GM21619 (cell line): ENCODE measurements around the gene IMMP2L.

Experiments
- ATAC-seq: cut with Tn5 transposase; IDR thresholded peaks from one replicate; pipeline ENCODE4 v1.9.1; 2021; ENCODE audit not compliant: unreplicated experiment

IMMP2L gene

GRCh38 chr7:111228437-111228836 lies 333.9 kb downstream of the IMMP2L start:
- ATAC-seq, result no peak

DNA sequence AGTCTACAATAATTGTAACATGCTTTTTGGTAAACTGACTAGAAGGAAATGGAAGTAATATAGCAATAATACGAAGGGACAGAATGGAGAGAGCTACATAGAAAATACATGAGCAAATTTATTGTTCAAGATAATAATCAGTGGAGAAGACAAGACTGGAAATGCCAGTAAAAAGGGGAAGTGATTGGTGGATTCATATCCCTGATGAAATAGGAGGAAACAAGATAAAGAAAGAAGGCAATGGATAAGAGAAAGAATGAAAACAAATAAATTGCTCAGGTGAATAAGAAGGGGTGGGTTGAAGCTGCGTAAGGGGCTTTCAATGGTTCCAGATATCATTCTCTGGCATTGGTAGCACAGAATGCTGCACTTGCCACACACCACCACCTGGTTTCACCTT lies 335.5 kb downstream of the IMMP2L start:
- no peak for ATAC-seq

- peak; percentile 29 for ATAC-seq
These were observed 337.7 kb downstream of the IMMP2L start for GRCh38 chr7:111224354-111225231.

GRCh38 chr7:111223802-111224253 lies 338.5 kb downstream of the IMMP2L start:
- peak; percentile 67 for ATAC-seq

DNA sequence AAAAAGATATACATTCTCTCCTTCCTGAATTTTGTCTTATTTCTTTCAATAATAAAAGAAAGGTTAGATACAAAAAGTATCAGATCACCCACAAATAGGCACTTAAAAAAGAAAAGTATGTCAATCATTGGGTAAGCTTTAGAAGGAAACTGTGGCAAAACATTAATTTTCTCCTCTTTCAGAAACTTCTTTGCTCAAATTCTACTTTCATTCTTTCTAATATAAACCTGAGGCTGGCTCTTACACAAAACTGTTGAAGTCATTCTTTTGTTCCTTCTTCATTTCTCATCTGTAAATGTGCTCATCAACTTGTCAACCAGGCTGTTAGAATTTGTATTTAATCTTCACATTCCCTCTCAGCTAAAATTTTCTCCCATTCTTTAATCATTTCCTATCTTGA lies 346.7 kb downstream of the IMMP2L start:
- ATAC-seq, result peak; percentile 66

- no peak for ATAC-seq
These were observed 349.3 kb downstream of the IMMP2L start for GRCh38 chr7:111212857-111213523.

DNA sequence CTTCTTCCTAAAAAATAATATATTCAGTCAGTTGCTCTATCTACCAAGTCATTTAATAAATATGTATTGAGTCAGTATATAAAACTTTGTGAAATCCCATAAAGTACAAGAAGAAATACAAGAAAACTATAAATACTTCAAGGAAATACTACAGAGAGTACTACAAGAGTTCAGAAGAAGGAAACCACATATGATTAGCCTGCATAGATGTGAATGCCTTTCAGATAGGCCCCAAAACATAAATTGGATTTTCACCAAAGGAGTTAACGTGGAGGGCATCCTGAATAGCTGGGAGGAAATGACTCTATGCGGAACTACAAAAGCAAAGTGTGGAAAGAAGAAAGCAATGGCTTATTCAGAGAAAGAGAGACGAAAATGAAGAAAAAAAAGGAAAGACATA lies 351.3 kb downstream of the IMMP2L start:
- ATAC-seq, result no peak

- ATAC-seq, result no peak
These were observed 352.2 kb downstream of the IMMP2L start for GRCh38 chr7:111210043-111210442.

DNA sequence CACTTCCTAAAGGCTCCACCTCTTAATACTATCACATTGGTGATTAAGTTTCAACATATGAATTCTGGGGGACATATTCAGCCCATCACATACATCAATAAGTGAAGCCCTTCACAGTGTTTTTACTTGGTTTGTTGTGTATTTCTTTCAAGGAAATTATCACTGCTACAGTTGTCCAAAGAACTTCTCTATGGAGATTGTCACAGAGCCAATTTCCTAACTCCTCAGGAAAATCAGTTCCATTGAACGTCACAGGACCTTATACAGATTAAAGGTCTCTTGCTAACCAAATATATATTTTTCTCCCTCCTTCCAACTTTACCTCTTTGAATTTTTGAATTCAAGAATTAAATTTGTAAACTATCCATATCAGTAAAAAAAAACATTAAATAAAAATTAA lies 357.0 kb downstream of the IMMP2L start:
- ATAC-seq, result no peak

DNA sequence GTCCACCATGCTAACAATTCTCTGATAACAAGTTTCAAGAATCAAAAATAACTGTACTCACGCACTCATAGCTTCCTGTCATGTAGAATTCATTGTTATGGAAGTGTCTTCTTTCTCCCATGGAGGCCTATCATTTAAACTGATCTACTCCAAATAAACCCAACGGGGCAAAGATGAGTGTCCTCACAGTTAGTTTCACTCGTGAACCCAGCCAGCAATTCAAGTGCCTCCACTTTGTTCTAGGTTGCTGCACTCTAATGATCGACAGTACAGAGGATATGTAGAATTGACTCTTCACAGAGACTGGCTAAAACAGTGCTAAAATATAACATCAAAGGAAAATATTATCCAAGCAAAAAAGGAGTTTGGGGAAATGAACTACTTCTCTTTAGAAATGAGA lies 360.0 kb downstream of the IMMP2L start:
- ATAC-seq, result no peak

DNA sequence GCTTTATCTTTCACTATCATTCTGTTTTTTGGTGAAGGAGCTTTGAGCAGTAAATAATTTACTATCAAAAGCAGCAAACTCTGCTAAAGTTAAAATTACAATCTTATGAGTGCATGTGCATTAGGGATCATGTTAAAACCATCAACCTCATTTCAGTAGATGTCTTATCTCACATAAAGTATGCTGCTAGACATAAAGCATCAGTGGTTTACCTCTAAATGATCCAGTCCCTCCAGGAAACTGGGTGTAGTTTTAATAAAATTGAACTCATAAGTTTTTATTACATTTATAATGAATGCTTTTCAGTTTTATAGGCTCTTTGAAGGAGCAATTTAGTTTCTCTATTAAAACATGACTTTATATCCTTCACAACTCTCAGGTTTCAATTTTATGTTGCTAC lies 362.6 kb downstream of the IMMP2L start:
- no peak for ATAC-seq

- no peak for ATAC-seq
These were observed 364.0 kb downstream of the IMMP2L start for GRCh38 chr7:111198255-111198654.

DNA sequence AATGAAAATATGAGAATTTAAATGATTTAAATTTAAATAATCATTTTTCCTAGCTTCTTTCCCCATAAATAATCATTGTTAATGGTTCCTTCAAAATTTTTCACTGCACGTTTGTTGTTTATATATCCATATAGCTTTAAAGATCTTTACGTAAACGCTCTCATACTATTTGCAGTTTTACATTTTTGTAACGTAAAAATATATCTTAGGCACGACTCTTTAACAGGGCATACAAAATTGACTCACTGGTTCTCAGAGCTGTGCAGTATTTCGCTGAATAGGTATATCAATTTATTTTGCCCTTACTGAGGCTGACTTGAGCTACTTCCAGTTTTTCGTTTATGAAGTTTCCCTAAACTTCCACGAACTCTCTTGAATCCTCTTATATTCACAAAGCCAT lies 365.6 kb downstream of the IMMP2L start:
- no peak for ATAC-seq

DNA sequence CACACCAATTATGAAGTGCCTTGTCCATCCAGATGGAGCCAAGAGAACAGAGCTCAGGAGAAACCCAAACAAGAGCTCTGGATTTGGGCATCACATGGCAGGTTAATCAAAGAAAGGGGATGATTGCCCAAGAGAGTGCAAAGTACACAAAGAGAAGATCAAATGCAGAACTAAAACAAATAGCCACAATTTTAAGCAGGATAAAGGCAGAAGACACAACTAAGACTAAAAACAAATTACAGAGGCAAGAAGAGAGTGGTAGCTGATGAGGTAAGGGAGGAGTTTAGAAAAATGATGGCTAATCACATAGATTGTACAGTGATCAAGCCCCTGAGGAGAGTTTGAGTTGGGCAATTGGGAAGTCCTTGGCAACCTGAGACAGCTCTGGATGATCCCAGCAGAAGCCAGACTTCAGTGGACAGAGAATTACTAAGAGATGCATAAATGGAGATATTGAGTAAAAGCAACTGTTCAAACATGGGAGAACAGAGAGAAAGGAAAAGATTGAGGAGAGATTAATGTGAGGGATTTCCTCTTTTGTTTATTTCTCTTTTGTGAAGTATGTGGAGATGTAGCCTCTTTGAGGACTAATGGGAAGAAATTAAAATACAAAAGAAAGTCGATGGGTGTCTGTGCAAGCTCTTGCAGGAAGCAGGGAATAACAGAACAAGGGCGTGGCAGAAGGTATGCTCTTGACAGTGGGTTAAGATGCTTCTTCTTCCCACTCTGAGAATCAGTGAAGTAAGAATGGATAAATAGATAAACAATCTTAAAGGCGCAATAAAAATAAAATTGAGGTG lies 369.5 kb downstream of the IMMP2L start:
- ATAC-seq, result no peak

DNA sequence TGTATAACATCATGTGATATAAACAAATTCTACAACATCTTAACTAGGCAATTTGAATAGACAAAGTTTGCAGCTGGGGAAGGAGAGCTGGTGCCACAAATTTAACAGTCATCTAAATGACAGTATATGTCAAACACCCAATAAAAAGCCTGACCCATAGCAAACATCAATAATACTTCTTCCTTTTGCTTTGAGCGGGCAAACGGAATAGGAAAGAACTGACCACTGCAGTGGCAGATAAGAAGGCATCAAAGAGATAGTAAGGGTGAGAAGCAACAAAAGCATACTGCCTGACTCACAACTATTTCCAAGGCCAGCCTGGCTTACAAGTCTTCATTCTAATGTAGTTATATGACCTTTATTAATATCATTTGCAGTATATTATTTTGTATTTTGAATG lies 371.5 kb downstream of the IMMP2L start:
- no peak for ATAC-seq

- no peak for ATAC-seq
These were observed 377.3 kb downstream of the IMMP2L start for GRCh38 chr7:111184987-111185386.

GRCh38 chr7:111183321-111183720 lies 379.0 kb downstream of the IMMP2L start:
- ATAC-seq, result no peak

DNA sequence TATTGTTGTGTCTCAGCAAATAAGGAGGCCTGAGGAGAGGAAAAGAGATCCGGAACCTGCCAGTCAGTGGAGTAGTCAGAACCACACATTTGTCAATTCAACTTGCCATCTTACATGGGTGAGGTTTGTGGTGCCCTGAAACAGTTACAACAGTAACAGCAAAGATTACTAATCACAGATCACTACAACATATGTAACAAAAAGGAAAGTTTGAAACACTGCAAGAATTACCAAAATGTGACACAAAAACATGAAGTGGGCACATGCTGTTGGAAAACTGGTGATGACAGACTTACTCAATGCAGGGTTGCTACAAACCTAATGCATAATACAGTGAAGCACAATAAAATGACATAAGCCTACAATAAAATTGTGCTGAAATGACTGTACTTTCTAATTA lies 382.0 kb downstream of the IMMP2L start:
- ATAC-seq, result no peak

DNA sequence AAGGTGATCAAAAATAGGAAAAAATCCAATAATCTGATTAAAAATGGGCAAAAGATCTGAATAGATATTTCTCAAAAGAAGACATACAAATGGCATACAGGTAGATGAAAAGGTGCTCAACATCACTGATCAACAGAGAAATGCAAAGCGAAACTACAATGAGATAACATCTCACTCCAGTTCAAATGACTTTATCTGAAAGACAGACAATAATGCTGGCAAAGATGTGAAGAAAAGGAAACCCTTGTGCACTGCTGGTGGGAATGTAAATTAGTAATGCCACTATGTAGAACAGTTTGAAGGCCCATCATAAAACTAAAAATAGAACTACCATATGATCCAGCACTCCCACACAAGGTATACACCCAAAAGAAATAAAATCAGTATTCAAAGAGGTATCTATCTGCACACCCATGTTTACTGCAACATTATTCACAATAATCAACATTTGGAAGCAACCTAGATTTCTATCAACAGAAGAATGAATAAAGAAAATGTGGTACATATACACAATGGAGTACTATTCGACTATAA lies 386.3 kb downstream of the IMMP2L start:
- ATAC-seq, result no peak

DNA sequence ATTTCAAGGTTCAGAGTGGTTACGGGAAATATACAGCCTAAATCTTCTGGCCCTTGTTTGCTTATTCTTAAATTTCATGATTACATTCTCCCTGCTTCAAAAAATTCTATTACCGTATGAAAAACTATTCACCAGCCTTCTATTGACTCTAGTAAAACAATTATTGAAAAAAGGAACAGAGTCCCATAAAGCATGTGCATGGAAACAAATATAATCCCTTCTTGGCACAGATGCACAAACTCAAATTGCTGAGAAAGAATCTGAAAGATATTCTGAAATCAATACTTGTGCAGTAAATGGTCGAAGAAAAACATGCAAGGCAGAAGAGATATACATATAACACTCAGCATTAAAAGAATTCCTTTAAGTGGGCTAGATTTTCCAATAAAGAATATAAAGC lies 387.8 kb downstream of the IMMP2L start:
- ATAC-seq, result no peak

GRCh38 chr7:111173990-111174389 lies 388.3 kb downstream of the IMMP2L start:
- no peak for ATAC-seq
